Measurements from ENCODE around the gene SYNPO2.
A peak's percentile ranks its signal among the peaks of the same experiment; 100 is the strongest.

The SYNPO2 gene

DNA sequence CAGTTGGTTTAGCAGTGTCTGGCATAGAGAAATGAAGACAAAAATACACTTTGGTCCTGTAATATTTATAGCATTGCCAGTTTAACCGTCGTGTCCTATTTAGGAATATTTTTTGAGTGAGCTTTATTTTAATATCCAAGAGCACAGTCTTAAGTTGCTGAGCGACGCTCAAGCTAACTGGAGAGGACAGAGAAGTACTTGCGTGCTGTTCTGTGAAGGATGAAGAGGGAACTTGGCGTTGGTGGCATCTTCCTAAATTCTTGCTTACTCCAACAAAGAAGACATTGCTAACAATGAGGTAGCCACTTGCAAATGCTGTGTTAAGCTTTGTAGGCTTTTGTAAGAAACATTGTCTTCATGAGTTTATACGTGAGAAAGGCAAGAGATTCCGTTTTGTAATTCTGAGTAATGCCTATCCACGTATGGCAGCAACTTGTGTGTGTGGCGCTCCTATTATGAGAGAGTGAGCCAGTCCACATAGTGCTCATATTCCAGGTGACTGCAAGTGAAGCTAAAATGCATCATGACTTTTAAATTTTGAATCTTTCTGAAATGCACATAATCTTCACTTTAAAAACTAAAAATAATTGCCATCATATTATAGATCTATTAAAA, 50.6 kb downstream of the SYNPO2 start:
- DNase-seq (ENCODE audit: low read depth), result no peak

DNA sequence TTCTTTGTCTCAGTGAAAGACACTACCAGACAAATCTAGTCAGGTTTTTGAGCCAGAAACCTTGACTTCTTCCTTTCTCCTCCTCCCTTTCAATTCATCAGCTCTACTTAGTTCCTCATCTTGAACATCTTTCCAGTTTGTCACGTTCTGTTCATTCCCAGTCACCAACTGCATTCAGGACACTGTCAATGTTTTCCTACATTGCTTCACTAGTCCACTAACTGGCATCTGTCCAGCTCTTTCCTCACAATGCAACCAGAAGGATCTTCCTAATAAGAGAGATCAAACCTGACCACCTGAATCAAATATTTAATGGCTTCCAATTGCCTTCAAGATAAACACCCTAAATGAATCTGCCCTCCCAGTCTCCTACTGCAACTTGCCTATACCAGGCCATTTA, 52.5 kb downstream of the SYNPO2 start:
- no peak for DNase-seq (ENCODE audit: low read depth)

DNA sequence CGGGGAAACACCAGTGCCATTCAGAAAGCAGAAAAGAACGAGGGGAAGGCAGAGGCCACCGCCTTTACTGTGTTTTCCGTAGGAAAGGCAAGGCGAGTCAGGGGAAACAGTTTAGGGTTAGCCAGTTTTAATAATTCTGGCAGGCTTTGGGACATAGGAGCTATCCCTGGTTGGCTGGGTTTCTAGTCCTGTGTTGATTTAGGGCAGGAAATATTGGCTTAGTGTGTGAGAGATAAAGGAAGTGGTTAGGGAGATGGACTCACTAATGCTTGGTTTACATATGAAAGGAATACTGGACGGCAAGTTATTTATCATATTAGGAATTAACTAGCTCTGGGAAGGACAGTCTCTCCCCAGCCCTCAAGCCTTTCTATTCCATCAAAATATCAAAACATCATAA, 53.1 kb downstream of the SYNPO2 start:
- DNase-seq (ENCODE audit: low read depth), result no peak

DNA sequence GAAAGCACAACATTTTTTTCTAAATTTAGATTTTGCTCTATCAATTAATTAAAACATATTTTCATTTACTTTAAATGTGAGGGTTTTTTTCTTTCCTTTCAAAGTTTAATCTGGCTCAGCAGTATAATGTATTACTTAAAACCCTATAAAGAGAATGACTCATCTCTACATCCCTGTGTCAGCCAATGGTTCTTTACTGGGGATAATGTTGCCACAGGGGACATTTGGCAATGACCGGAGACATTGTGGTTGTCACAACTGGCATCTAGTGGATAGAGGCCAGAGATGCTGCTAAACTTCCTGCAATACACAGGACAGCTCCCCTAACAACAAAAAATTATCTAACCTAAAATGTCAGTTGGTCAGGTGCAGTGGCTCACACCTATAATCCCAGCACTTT, 53.8 kb downstream of the SYNPO2 start:
- DNase-seq (ENCODE audit: low read depth), result no peak

DNA sequence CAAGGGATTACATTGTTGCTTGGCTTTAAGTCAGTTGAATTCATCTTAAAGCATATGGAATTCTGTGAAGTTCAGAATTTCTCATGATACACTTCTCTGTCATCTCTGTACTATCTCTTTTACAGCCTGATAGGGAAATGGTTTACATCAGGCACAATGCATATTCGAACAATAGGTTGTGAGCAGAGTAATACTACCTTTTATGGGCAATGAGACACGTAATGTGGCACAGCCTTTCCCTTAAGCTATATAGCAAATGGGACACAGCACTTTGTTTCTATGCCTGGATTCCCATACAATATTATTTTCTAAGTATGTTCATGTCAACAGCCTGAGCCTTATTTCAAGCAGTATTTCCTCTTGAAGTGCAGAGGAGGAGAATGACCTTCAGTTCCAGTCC, 58.4 kb downstream of the SYNPO2 start:
- no peak for DNase-seq (ENCODE audit: low read depth)

DNA sequence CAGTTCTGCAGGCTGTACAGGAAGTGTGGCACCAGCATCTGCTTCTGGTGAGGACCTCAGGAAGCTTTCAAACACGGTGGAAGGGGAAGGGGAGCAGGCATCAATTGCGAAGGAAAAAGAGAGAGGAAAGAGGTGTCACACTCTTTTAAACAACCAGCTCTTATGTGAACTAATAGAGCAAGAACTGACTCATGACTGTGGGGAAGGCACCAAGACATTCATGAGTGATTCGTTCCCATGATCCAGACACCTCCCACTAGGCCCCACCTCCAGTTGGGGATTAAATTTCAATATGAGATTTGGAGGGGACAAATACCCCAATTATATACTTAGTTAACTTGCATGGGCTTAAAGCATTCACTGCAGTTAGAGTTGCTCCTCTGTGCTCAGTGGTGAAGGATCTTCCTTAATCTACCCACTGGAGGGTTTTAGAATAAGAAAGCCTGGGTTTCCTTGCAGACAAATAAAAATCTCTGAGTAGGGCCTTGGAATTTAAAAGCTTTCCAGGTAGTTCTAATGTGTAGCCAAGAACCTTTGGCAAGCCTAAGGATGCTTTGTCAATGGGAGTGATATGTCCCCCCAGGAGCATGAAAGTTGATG, 60.0 kb downstream of the SYNPO2 start:
- no peak for DNase-seq (ENCODE audit: low read depth)

DNA sequence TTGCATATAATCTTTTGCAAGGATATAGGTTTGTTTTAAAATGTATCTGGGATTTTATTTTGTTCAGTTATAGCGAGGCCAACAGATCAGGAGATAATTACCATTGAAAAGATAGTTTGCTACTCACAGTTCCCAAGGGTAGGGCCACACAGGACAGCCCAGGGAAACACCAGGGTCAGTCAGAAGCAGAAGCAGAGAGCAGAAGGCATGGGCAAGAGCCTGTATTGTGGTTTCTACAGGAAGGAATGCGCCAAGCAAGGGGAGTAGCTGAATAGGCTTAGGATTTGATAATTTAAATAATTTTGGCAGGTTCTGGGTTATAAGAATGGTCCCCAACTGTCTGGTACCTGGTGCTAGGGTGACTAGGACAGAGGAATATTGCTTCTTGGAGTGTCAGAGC, 61.6 kb downstream of the SYNPO2 start:
- no peak for DNase-seq (ENCODE audit: low read depth)

DNA sequence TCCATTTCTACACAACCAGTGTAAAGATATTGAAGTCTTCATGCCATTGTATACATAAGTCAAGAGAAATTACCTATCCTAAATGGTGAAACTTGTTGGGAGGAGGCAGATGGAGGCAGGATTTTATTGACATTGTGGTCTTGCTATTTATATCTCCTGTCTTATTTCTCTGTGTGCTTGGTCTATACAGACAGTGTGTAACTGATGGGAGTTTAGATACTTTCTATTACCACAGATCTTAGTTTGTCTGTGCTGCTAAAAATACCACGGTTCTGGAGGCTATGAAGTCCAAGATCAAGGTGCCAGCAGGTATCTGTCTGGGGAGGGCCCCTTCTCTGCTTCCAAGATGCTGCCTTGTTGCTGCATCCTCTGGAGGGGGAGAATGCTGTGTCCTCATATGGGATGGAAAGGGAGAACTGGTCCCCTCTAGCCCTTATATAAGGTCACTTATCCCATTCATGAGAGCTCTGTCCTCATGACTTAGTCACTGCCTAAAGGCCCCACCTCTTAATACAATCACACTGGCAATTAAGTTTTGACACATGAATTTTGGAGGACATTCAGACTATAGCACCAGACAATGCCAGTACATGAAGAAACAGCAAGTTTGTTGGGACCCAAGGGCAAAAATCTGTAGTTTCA, 62.4 kb downstream of the SYNPO2 start:
- no peak for DNase-seq (ENCODE audit: low read depth)

DNA sequence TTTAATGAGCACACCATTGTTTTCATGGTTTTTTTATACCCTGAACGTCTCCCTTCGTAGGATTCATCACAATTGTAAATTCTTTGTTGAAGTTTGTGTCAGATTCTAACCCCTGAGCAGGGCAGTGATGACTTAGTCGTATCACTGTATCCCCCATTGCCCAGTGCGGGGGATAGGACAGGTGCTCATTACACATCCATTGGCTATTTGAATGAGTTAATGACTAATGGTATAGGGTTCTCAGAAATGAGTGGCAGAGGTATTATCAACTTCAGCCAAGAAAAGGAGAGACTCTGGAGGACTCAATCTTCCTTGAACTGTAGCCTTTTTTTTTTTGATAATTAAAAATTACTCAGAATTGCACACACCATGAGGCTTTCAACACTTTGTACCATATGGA, 64.6 kb downstream of the SYNPO2 start:
- DNase-seq (ENCODE audit: low read depth), result no peak

DNA sequence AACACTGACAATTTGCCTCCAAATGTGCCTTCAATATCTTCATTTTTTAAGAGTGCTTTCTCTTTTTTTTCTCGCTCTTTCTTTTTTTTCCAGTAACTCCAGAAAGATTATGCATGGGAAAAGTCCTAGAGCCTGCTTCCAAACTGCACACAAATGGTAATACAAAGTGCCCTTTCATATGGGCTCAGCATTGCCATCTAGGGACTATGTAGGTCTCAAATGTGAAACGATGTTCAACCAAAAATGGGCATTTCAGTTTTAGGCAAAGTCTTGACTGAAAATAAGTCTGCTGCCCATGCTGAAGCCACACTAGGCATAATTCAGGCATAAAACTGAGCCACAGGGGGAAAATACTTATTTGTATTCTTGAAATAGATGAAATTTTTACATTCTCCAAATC, 65.6 kb downstream of the SYNPO2 start:
- no peak for DNase-seq (ENCODE audit: low read depth)

DNA sequence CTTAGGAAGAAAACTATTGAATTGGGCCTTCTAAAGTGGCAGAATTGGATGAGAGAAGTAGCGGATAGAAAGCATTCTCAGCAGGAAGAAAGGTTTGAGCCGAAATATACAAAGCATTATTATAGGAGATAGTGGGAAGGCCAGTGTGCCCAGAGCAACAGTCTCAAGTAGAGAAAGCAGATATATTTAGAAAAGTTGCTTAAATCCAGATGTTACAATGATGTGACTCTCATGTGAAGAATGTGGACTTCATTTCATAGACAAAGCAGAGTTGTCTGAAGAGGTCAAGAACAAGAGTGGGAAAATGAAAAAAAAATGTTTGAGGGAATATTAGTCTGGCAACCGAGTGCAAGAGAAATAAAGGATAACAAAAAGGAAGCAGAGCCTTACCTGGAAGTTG, 66.9 kb downstream of the SYNPO2 start:
- DNase-seq (ENCODE audit: low read depth), result no peak

DNA sequence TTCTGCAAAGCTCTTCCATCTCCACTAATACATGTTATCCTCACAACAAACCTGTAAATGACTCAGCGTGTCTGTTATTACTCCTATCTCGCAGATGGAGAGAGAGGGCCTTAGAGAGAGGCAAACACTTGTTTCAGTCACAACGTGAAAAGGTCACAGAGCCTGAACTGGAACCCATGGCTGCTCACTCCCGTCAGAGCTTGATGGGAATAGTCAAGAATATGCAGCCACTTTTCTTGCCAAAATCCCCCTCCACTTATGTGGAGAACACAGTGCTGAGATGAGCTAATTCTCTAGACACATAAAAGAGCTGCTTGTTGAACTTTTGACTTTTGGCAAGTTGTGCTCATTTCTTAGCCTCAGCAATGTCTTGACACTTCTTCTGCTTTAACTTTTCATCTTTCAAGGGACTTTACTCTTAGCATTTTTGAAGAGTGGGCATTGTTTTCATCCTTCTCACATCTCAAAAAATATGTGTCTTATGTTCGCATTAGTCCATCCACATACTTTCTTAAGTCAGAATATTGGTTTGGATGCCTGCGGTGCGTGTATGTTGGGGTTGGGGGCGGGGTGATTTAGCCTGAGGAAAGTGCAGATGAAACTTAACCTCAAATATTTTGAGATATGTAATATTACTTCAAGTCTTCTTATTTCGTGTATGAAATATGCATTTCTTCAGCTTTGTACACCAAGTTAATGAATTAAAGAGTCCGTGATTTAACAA, 69.2 kb downstream of the SYNPO2 start:
- no peak for DNase-seq (ENCODE audit: low read depth)

DNA sequence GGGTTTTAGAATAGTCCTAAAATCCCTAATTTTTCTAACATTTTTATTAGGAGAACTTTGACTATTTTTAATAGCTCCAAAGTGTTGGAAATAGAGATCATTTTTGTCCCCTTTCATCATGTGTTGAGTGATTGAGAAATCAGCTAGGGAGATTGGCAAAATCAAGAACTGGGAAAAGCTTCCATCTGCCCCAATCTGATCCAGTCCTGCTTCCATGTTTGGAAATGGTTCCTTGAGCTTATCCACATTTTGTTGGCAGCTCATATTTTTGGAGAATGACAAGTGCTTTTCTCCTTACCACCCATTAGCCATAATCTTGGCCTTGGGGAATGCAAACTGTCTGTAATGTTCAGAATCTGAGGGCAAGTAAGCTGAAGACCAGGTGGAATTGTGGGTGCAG, 73.9 kb downstream of the SYNPO2 start:
- DNase-seq (ENCODE audit: low read depth), result no peak

DNA sequence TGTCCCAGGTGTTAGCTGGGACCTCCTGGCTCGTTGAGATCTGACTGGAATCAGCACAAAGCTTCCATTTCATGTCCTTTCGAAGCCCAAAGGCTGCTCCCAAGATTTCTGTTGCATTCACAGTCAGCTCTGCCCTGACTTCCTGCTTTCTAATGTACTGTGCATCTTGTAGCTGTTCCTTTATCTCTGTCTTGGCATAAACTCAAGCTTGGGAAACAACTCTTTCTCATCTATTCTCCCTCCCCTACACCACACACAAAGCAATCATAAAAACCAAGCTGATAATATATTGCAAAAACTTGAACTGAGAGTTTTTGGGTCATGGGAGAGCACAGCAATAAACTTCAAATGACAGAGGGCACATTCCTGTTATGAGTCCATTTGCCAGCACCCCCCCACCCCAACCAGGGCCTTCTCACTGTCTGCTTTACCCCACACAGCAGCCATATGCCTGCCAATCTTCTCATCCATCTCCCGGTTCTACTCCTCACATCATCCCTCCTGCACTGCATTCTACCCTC, 76.3 kb downstream of the SYNPO2 start:
- no peak for DNase-seq (ENCODE audit: low read depth)

DNA sequence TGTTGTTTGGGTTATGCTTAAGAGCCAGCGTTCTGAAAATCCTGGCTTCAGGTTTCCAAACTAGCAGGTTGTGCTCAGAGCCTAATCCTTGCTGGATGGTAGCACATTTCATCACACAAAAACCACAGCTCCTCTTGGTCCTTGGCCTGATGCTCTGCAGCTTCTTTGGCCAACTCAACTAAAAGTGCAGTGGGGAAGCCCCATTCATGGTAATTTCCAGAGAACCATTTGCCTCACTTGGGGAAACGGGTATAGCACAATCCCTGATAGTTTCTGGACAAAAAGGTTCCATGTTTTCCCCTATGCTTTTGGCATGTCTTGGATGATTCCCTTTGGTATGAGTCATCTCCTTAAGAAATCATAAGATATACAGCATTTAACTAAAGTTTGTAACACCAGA, 78.7 kb downstream of the SYNPO2 start:
- DNase-seq (ENCODE audit: low read depth), result no peak

DNA sequence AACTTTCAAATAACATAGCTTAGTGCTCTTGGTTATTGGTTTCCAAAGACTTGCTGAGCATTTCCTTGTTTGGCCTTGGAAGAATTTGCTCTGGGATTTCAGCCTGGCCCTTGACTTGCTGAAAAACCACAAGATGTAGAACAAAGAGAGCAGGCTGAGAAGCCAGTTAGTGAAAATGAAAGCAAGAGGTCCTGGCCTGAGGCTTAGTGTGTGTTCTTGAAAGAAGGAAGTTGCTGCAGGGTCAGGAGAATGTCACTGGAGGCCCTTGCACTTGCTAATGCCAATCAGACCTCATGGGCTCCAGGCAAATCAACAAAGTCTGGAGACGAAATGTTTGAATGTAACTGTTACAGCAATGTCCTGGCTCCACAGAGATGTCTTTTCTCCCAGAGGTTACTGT, 79.4 kb downstream of the SYNPO2 start:
- peak; percentile 86 for DNase-seq (ENCODE audit: low read depth)

DNA sequence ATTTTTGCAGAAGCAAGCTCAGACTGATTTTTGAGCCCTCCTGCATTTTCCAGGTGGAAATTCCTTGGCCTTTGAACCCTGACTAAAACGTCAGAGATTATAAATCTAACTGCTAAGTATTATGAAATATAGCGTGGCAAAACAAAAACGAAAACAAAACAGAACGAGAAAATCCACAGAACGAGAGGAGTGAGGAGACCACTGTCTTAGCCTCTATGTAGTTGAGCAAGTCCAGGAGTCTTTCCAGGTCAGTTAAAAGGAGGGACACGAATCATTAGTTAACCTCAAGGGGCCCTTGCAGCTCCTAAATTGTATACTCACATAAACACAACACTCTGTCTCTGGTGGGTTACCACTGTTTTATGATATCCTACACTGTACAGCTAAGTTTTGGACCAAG, 80.2 kb downstream of the SYNPO2 start:
- DNase-seq (ENCODE audit: low read depth), result no peak

DNA sequence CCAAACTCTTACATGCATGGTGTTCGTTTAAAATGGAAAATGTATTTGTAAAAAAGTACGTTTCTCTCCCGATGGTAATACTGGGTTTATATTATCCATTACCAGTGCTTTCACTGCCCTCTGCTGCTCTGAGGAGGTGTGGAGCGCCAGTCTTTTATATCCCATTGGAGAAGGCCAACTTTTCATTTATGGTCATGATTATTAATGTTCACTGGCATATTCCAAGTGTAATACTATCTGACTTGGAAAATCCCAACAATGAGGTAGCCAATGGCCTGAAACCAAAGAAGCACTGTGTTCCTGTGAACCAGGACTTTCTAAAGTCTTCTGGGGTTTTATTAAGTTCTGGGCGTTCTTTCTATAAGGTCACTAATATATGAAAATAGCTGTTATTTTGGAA, 80.7 kb downstream of the SYNPO2 start:
- no peak for DNase-seq (ENCODE audit: low read depth)

DNA sequence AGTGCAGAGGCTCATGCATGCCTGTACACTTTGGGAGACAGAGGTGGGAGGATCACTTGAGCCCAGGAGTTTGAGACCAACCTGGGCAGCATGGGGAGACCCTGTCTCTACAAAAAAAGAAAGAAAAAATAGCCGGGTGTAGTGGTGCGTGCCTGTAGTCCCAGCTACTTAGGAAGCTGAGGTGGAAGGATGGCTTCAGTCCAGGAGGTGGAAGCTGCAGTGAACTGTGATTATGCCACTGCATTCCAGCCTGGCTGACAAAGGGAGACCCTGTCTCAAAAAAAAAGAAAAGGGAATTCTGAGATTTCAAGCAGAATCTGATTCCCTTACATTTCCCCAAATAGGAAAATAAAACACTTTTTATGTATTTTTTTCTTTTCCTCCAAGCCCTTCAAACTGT, 83.5 kb downstream of the SYNPO2 start:
- no peak for DNase-seq (ENCODE audit: low read depth)

DNA sequence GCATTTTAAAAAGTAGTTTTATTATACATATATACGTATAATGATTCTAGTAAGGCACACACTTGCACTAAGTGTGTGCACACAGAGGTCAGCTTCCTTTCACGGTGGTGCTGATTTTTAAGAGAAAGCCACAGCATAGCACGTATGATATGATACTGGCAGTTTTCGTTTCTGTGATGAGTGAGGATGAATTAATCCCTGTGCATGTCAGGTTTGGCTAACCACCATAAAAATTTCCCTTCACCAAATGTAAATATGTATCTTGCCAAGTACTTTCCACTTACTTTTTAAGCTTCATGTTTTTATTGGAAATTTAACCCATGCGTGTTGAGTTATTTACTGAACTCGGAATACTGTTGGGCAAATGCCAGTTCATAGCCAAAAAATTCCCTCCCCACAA, 84.6 kb downstream of the SYNPO2 start:
- no peak for DNase-seq (ENCODE audit: low read depth)

DNA sequence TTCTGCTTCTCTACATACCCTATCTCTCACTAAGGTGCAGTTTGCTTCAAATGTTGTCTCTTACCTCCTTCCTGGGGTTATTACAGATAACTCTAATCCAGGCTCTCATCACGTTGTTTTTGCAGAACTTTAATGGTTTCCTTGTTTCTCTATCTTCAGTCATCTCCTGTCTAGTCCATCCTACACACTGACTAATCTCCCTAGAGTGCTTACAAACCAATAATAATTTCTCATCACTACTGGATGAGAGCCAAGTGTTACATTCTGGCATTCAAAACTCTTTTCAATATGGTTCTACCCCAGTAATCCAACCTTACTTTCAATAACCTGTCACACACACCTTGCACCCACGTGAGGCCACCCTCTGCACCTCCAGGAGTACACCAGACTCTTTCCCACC, 86.1 kb downstream of the SYNPO2 start:
- DNase-seq (ENCODE audit: low read depth), result no peak

DNA sequence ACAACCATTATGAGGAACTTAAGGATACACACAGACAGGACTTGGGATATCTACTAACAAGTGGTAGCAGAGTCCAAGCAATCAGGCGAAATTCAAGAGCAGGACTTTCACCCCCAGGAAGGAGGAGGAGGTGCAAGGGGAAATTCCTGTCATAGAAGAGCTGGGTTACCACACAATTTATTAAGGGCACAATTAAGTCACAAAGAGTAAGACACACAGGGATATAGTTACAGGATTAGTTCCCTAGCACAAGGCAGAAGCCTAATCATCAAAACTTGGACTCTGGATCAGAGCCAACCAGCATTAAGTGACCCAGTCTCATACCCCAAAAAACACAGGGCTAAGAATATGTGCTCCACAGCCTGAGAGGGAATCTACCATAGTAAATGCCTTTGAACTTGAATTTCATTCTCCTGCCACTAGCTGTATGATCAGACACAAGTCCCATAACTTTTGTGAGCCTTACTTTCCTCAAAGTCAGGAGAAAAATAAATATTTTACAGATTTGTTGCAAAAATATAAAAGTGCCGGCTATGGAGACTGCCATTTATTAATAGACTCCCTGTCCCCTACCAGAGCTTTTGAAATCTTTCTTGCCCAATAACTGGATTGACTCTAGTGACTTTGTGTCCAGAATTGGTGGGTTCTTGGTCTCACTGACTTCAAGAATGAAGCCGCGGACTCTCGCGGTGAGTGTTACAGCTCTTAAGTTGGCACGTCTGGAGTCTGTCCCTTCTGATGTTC, 87.0 kb downstream of the SYNPO2 start:
- no peak for DNase-seq (ENCODE audit: low read depth)

Measured in non-pigmented ciliary epithelial cell (primary cell).